Lower lobe of right lung (tissue), 2 donors: ENCODE measurements around the gene FAM177A1. TPM values are rescaled to one million over a fixed set of nuclear protein-coding genes. Genes with fewer than 3 reads are reported as not detected.

ENCODE experiments used
- ATAC-seq, 2 donors: fragments of 200-7000 bp; cut with Tn5 transposase; one replicate each; pipeline ENCODE4 v1.9.1; 2020 to 2022; ENCODE audit warnings: mild to moderate bottlenecking in 2 of 2, moderate library complexity in 2 of 2
- DNase-seq: peaks from one replicate; pipeline ENCODE4 v3.0.0-alpha.2; 2020
- H3K27ac ChIP-seq: fragments of 200-600 bp; one replicate; pipeline ENCODE4 v1.8.0; 2022
- H3K27me3 ChIP-seq: fragments of 200-600 bp; one replicate; pipeline ENCODE4 v1.8.0; 2022; ENCODE audit warnings: low read depth
- H3K36me3 ChIP-seq: fragments of 200-600 bp; one replicate; pipeline ENCODE4 v1.8.0; 2022; ENCODE audit warnings: mild to moderate bottlenecking
- H3K4me1 ChIP-seq: fragments of 200-600 bp; one replicate; pipeline ENCODE4 v1.8.0; 2022
- H3K4me3 ChIP-seq: fragments of 200-600 bp; one replicate; pipeline ENCODE4 v1.8.0; 2022; ENCODE audit warnings: mild to moderate bottlenecking
- H3K9me3 ChIP-seq: fragments of 200-600 bp; one replicate; pipeline ENCODE4 v1.8.0; 2022
- intact Hi-C: fragments of 100-400 bp; cut with DNase I; formaldehyde crosslinking; loops from one replicate; pipeline ENCODE4 v1.11.0; 2022
- total RNA-seq: library from RNA; stranded (reverse); fragmentation: NEBNext Ultra II Directional; extraction: Animal tissue kit (Norgen Biotek cat#: 25700); gene quantifications from one replicate; pipeline ENCODE4 v1.2.1, GENCODE V29; 2021
- TF ChIP-seq, protein P1 (sequence below): fragments of 200-600 bp; IDR thresholded peaks from one replicate; pipeline ENCODE4 v1.8.0; 2022; ENCODE audit warnings: antibody characterized with exemption, mild to moderate bottlenecking
- donor health status: DM: no; HTN: yes; CAD: no; lungs with severe emphysema.

FAM177A1 gene
- total RNA-seq, 1 donor from 2014 or later: 104 TPM

DNA sequence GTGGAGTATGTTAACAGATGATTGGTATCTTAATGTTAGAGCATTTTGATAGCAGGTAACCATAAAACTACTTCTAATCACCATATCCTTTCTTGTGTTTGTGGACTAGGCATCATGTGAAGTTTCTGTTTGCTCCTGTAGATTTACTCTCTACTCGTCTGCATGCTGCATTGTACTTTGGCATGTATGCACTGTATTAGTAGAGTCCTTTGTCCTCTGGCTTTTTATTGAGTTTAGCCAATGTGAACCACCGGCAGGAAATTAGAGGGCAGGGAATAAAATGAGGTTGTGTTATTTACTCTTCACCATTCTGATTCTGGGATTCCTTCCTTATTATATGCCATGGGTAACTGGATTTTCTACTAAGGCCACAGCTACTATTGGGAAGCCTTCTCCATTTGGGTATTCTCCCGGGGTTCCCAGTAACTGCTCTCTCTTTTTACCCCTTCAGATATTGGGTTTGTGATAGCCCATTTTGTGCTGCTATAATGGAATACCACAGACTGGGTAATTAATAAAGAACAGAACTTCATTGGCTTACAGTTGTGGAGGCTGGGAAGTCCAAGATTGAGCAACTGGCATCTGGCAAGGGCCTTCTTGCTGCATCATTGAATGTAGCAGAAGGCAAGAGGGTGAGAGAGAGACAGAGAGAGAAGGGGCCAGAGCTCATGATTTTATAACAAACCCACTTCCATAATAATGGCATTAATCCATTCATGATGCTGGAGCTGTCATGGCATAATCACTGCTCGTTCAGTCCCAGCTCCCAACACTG is 22.4 kb downstream of the FAM177A1 start:
- H3K9me3 ChIP-seq: no peaks in the 10 kb centered on the region
- intact Hi-C loops: no loop called here
- TF ChIP-seq, protein P1, sequence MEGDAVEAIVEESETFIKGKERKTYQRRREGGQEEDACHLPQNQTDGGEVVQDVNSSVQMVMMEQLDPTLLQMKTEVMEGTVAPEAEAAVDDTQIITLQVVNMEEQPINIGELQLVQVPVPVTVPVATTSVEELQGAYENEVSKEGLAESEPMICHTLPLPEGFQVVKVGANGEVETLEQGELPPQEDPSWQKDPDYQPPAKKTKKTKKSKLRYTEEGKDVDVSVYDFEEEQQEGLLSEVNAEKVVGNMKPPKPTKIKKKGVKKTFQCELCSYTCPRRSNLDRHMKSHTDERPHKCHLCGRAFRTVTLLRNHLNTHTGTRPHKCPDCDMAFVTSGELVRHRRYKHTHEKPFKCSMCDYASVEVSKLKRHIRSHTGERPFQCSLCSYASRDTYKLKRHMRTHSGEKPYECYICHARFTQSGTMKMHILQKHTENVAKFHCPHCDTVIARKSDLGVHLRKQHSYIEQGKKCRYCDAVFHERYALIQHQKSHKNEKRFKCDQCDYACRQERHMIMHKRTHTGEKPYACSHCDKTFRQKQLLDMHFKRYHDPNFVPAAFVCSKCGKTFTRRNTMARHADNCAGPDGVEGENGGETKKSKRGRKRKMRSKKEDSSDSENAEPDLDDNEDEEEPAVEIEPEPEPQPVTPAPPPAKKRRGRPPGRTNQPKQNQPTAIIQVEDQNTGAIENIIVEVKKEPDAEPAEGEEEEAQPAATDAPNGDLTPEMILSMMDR: no peak
- peaks cover 65% of the 10 kb centered on the region for H3K36me3 ChIP-seq
- no peak overlapping the region for H3K4me3 ChIP-seq
- no peaks in the 10 kb centered on the region for H3K4me1 ChIP-seq
- DNase-seq (no peak), ATAC-seq (no peak)
- no peak overlapping the region for H3K27ac ChIP-seq
- no peaks in the 10 kb centered on the region for H3K27me3 ChIP-seq

DNA sequence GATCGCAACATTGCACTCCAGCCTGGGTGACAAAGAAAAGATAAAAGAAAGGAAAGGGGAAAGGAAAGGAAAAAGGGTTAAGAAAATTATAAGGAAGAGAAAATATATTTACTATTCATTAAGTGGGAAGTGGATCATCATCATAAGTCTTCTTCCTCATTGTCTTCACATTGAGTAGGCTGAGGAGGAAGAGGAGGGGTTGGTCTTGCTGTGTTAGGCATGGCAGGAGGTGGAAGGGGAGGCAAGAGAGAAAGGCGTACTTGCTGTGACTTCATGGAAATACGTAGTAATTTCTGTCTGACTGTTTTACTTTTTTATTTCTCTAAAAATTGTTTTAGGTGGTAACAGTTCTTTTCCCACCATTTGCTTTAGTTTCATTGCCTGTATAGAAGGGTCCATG is 26.2 kb downstream of the FAM177A1 start:
- Histone ChIP-seq H3K4me1 (no peaks in the 10 kb centered on the region), H3K4me3 (no peak overlapping the region), H3K9me3 (no peaks in the 10 kb centered on the region), H3K27ac (no peak overlapping the region), H3K27me3 (no peaks in the 10 kb centered on the region), H3K36me3 (peaks cover 73% of the 10 kb centered on the region)
- TF ChIP-seq, protein P1: no peak
- intact Hi-C loops: no loop called here
- DNase-seq (no peak), ATAC-seq (no peak)

DNA sequence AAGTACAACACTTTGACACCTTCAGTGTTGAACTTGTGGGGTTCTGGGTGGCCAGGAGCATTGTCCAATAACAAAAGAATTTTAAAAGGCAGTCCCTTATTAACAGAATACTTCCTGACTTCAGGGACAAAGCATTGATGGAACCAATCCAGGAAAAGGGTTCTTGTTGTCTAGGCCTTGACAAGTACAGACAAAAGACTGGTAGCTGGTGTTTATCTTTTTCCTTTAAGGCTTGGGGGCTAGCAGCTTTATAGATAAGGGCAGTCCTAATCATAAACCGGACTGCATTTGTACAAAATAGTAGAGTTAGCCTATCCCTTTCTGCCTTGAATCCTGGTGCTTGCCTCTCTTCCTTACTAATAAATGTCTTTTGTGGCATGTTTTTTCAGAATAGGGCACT is 27.4 kb downstream of the FAM177A1 start:
- no peak for DNase-seq
- H3K9me3 ChIP-seq: no peaks in the 10 kb centered on the region
- ATAC-seq: no peak
- peaks cover 72% of the 10 kb centered on the region for H3K36me3 ChIP-seq
- H3K4me3 ChIP-seq: no peak overlapping the region
- intact Hi-C loops: no loop called here
- no peaks in the 10 kb centered on the region for H3K27me3 ChIP-seq
- TF ChIP-seq, protein P1: no peak
- H3K4me1 ChIP-seq: no peaks in the 10 kb centered on the region
- no peak overlapping the region for H3K27ac ChIP-seq

DNA sequence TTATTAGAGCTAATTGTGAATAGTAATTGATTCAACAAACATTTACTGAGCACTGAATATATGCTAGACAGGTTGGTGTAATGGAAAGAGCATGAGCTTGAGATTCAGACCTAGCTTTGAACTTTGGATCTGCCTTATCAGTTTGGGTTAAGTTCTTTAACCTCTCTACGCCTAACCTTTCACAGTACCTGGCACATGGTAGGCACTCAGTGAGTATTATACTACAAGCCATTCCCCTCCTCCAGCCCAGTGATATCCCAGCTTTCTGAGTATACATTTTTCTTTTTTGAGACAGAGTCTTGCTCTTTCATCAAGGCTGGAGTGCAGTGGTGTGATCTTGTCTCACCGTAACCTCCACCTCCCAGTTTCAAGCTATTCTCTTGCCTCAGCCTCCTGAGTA is 32.0 kb downstream of the FAM177A1 start:
- no peak for DNase-seq

DNA sequence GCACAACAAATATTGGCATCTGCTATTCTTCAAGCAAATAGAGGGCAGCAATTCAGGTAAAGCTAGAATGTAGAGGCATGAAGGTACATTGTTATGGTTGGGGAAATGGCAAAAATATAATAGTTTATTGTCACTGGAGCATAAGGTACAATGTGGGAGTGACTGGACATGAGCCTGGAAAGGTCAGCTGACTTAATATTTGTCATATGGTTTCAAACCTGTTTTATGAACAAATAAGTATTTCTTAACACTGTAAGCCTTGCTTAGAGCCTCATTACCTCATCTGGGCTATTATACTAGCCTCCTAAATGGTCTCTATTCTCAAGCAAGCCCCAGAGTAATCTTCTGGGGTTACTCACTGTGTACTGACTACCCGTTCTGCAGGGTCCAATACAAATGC is 33.7 kb downstream of the FAM177A1 start:
- Histone ChIP-seq H3K27ac (no peak overlapping the region), H3K36me3 (peaks cover 84% of the 10 kb centered on the region), H3K4me3 (no peak overlapping the region), H3K27me3 (no peaks in the 10 kb centered on the region), H3K9me3 (no peaks in the 10 kb centered on the region), H3K4me1 (no peaks in the 10 kb centered on the region)
- TF ChIP-seq, protein P1: no peak
- intact Hi-C loops: no loop called here
- peak in 1 of 2 donors; percentile 7 for ATAC-seq
- DNase-seq: no peak

More for the DNA sequence above, 32.0 kb downstream of the FAM177A1 start:
- no peak overlapping the region for H3K4me3 ChIP-seq
- intact Hi-C loops: no loop called here
- TF ChIP-seq, protein P1: no peak
- H3K9me3 ChIP-seq: no peaks in the 10 kb centered on the region
- H3K27ac ChIP-seq: no peak overlapping the region
- H3K36me3 ChIP-seq: peaks cover 81% of the 10 kb centered on the region
- no peak for ATAC-seq
- no peaks in the 10 kb centered on the region for H3K27me3 ChIP-seq
- H3K4me1 ChIP-seq: no peaks in the 10 kb centered on the region
